ENCODE data around the gene SMIM13.

GRCh38 chr6:11183761-11184362, 90.2 kb downstream of the SMIM13 start:
- TF ChIP-seq POLR2A (IDR thresholded peaks at IDR 0.05) (no peak), CTCF (IDR thresholded peaks at IDR 0.05) (no peak)
